Measurements from ENCODE around the gene NGEF.

Gene NGEF

GRCh38 chr2:232940724-232941123 is 72.3 kb downstream of the NGEF start:
- no peak for FAIRE-seq

GRCh38 chr2:232937278-232937906 is 75.7 kb downstream of the NGEF start:
- no peak for TF ChIP-seq POLR2A (IDR thresholded peaks at IDR 0.05; ENCODE audit: low read depth, low read length)
- FAIRE-seq = peak; percentile 70
- peak; percentile 71 for DNase-seq (ENCODE audit: insufficient read length, low spot score)

More at GRCh38 chr2:232940724-232941123, 72.3 kb downstream of the NGEF start:
- no peak for DNase-seq (ENCODE audit: insufficient read length, low spot score)
- no peak for TF ChIP-seq POLR2A (IDR thresholded peaks at IDR 0.05; ENCODE audit: low read depth, low read length)

- no peak for DNase-seq (ENCODE audit: insufficient read length, low spot score)
- no peak for TF ChIP-seq POLR2A (IDR thresholded peaks at IDR 0.05; ENCODE audit: low read depth, low read length)
- FAIRE-seq = no peak
These were observed 81.4 kb downstream of the NGEF start for GRCh38 chr2:232931636-232932035.

GRCh38 chr2:232930059-232930400 is 83.0 kb downstream of the NGEF start:
- DNase-seq (ENCODE audit: insufficient read length, low spot score) (no peak), FAIRE-seq (no peak)
- no peak for TF ChIP-seq POLR2A (IDR thresholded peaks at IDR 0.05; ENCODE audit: low read depth, low read length)

- FAIRE-seq = no peak
- TF ChIP-seq POLR2A (IDR thresholded peaks at IDR 0.05; ENCODE audit: low read depth, low read length) = no peak
- no peak for DNase-seq (ENCODE audit: insufficient read length, low spot score)
These were observed 83.6 kb downstream of the NGEF start for GRCh38 chr2:232929303-232930058.

- no peak for FAIRE-seq
These were observed 84.3 kb downstream of the NGEF start for GRCh38 chr2:232928551-232929302.

GRCh38 chr2:232927793-232928550 is 85.1 kb downstream of the NGEF start:
- no peak for FAIRE-seq
- TF ChIP-seq POLR2A (IDR thresholded peaks at IDR 0.05; ENCODE audit: low read depth, low read length) = no peak
- DNase-seq (ENCODE audit: insufficient read length, low spot score) = peak; percentile 46

More at GRCh38 chr2:232928551-232929302, 84.3 kb downstream of the NGEF start:
- no peak for DNase-seq (ENCODE audit: insufficient read length, low spot score)
- TF ChIP-seq POLR2A (IDR thresholded peaks at IDR 0.05; ENCODE audit: low read depth, low read length) = no peak

GRCh38 chr2:232927032-232927792 is 85.8 kb downstream of the NGEF start:
- no peak for TF ChIP-seq POLR2A (IDR thresholded peaks at IDR 0.05; ENCODE audit: low read depth, low read length)
- FAIRE-seq (no peak), DNase-seq (ENCODE audit: insufficient read length, low spot score) (peak; percentile 49)

GRCh38 chr2:232926431-232926939 is 86.6 kb downstream of the NGEF start:
- no peak for TF ChIP-seq POLR2A (IDR thresholded peaks at IDR 0.05; ENCODE audit: low read depth, low read length)
- no peak for FAIRE-seq
- no peak for DNase-seq (ENCODE audit: insufficient read length, low spot score)

GRCh38 chr2:232925821-232926156 is 87.3 kb downstream of the NGEF start:
- no peak for TF ChIP-seq POLR2A (IDR thresholded peaks at IDR 0.05; ENCODE audit: low read depth, low read length)
- no peak for DNase-seq (ENCODE audit: insufficient read length, low spot score)
- FAIRE-seq = no peak

- FAIRE-seq (no peak), DNase-seq (ENCODE audit: insufficient read length, low spot score) (no peak)
- no peak for TF ChIP-seq POLR2A (IDR thresholded peaks at IDR 0.05; ENCODE audit: low read depth, low read length)
These were observed 87.8 kb downstream of the NGEF start for GRCh38 chr2:232925153-232925820.

- TF ChIP-seq POLR2A (IDR thresholded peaks at IDR 0.05; ENCODE audit: low read depth, low read length) = no peak
- DNase-seq (ENCODE audit: insufficient read length, low spot score) (no peak), FAIRE-seq (no peak)
These were observed 88.6 kb downstream of the NGEF start for GRCh38 chr2:232924433-232924832.
